CD4-positive, alpha-beta T cell treated with Interleukin-6 at 100 ng/mL for 8 hours (primary cell): ENCODE data around the gene NFE2.
"Not testable (repeated sequence)": the region's sequence is repeated elsewhere in the genome, so short reads cannot be mapped to it uniquely, and the experiment has no call there.

Source experiments
- DNase-seq: peaks from one replicate; pipeline ENCODE4 v3.0.0-alpha.2; 2020; ENCODE audit warnings: mixed read lengths, low spot score

The NFE2 gene

DNA sequence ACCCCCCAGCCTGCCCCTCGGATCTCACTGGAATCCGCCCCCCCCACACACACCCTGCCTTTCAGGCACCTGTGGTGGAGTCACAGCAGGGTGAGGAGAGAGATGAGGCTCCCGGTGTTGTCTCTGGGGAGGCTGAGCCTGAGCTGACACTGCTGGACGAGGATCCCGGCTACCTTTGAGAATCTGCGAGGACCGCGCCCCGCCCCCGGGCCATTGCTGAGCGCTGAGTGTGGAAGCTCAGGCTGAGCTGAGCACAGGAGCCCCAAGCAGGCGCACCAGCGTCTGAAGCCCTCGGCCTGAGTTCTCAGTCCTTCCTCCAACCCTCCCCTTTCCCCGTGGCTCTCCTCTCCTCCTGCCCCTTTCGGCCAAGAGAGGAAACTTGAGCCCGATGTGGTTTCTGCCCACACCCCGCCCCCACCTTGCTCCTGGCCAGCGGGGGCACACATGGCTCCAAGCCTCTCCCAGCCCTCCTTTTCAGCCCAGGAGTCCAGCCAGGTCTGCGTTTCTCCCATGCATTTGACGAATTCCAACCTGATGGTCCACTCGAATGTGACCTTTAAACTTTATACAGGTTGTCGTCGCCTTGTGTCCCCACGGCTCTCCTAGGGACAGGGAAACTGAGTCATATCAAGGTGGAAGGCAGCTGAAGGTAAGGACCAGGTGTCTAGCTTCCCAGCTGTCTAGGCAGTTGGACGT lies at the start of gene NFE2:
TSS of gene NFE2 (minus strand) at position 284 of the 696 bp plus-strand sequence. CDS start 5,767 bp downstream, outside the sequence.
- peak; percentile 14 for DNase-seq

DNA sequence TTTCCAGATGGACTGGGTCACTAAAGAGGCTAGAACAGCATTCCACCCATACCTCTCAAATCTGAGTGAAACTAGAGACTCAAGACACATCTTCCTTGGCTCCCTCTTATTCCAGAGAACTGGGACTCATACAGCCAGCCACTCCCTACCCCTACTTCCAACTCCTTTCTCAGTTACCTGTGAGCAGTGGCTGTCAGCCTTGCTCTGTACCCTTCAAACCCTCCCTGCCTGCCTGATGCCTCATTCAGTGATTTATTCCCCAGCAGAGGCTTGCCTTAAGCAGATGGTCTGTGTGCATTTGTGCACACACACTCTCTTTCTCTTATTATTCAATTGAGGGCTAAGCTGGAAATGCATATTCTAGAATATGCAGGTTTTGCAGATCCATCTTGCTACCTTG lies 48.9 kb upstream of the NFE2 start:
- no peak for DNase-seq

- no peak for DNase-seq
Observed at GRCh38 chr12:54349036-54349435, 48.2 kb upstream of the NFE2 start.

GRCh38 chr12:54341378-54342300 lies 40.8 kb upstream of the NFE2 start:
- no peak for DNase-seq

DNA sequence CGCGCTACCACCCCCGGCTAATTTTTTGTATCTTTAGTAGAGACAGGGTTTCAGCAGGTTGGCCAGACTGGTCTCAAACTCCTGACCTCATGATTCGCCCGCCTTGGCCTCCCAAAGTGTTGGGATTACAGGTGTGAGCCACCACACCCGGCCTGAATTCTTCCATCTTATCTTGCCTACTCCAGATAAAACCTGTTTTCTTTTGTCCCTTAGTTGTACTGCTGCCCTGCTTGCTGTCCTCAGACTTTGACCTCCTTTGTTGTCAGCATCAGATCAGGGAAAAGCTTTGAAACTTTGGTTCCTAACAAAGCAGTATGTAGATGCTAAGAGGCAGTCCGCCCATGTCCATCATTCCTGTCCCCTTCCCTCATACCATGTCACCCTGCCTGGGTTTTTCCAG lies 40.0 kb upstream of the NFE2 start:
- DNase-seq: no peak

- no peak for DNase-seq
Observed at GRCh38 chr12:54338698-54339296, 38.0 kb upstream of the NFE2 start.

DNA sequence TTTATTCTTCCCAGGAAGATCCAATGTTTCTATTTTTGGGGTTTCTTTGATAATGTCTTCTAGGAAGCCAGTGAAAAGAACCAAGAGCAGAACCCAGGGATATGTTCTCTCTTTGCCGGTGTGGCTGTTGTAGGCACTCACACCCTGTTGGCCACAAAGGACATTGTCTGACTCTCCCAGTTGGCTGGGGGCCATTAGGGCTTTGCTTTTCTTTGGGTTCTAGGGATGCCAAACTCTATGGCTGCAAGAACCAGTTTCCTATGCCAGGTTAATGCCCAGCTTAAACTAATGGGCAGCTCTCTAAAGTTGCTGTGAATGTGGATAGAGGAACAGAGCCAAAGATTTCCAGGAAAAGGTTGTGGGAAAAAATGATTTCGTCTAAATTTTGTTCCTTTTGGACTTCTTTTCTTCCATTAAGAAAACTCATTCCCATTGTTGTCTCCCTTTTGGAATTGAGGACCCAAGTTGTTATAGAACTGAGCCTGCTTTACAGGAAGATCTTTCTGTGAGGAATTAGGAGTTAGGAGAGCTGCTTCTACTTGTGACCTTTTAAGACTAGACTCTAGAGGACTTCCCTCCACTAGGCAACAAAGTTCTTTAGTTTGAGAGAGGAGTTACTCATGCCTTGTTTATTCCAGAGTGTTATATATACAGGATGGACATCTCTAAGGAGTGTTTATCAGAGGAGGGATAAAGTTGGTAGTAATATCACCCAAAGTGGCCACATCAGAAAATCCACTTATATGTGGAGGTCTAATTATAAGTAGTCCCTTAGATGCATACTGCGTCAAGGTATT lies 37.2 kb upstream of the NFE2 start:
- DNase-seq: no peak

GRCh38 chr12:54337280-54337842 lies 36.5 kb upstream of the NFE2 start:
- no peak for DNase-seq

- DNase-seq: no peak
Observed at GRCh38 chr12:54333420-54334034, 32.7 kb upstream of the NFE2 start.

- no peak for DNase-seq
Observed at GRCh38 chr12:54331461-54331860, 30.6 kb upstream of the NFE2 start.

GRCh38 chr12:54330442-54330841 lies 29.6 kb upstream of the NFE2 start:
- DNase-seq: no peak

DNA sequence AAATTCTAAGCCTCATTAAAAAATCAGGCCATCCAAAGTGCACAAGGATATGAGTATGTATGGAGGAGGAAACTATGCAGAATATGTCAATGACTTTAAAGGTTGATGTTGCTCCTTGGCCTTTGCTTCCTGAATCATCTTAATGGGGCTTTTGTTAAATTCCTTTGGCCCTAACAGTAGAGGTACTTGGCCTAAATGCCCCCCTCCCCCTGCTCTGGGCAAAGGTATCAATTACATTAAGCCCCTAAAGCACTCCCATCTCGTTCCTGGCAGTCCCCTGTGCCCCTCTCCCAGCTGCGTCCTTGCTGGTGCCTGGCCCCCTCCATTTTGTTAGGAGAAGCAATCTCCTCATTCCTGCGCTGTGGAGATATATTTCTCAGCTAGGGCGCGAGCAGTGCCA lies 28.9 kb upstream of the NFE2 start:
- no peak for DNase-seq

DNA sequence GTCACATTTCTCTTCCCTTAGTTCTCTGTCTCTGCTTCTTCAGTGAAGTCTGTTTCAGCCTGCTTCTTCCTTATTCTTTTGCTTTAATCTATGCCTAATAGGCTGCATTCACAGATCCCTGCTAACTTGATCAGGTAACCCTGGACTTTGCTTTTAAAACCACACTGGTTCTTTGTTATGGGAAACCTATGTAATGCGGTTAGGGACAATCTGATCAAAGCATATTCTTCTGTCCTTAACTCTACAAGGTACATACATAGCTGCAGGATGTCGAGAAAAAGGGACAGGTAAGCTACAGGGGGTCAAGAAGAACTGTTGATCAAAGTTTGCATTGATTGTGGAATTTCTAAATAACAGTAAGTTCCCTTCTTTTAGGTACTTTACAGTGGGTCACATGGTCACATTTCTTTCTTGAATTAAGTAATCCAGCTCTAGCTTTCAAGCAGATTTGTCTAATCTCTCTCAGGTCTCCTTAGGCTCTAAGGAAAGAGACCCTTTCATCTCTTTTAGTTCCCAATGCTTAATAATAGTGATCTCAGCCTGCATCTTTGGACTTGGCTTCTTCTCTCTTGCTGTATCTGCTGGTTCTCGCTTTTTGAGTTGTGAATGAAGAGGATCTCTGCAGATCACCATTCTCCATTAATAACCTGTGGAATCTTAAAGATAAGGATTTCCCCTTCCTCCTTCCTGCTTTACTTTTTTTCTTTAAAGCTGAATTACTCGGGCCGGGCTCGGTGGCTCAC lies 28.0 kb upstream of the NFE2 start:
- no peak for DNase-seq

DNA sequence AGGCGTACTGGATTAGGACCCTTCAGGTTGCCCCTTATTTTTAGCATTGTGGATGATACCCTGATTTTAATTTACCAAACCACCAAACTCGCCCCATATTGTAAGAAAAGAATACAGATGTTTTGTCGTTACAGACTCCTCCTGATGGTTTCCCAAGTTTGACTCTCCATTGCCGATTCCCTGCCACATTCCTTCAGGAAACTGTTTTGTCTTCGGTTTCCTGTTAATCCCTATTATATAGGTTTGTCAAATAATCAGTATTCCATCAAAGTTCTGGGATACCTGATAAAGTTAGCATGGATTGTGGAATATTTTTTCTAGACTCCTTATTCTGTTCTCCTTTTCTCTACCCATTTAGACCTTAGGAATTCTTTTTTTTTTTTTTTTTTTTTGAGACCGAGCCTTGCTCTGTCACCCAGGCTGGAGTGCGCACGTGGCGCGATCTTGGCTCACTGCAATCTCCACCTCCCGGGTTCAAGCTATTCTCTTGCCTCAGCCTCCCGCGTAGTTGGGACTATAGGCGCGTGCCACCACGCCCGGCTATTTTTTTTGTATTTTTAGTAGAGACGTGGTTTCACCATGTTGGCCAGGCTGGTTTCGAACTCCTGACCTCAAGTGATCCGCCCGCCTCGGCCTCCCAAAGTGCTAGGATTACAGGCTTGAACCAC lies 24.8 kb upstream of the NFE2 start:
- DNase-seq: not testable (repeated sequence)

GRCh38 chr12:54324617-54325441 lies 24.0 kb upstream of the NFE2 start, which contains the start of gene COPZ1:
Gene COPZ1, plus strand, starts transcription at chr12:54325131. Its CDS starts 33 bp downstream, at chr12:54325164.
- peak; percentile 97 for DNase-seq

- no peak for DNase-seq
Observed at GRCh38 chr12:54321363-54321762, 20.5 kb upstream of the NFE2 start.

- DNase-seq: not testable (repeated sequence)
Observed at GRCh38 chr12:54312309-54312708, 11.5 kb upstream of the NFE2 start.

GRCh38 chr12:54311051-54311450 lies 10.2 kb upstream of the NFE2 start:
- no peak for DNase-seq
